ENCODE results near the gene FILIP1L. TPM values are rescaled to one million over a fixed set of nuclear protein-coding genes. Genes with fewer than 3 reads are reported as not detected.

Gene FILIP1L
- total RNA-seq, 3 donors from 2014 or later = 19.8 to 23.7 (median 23.3) TPM

- Histone ChIP-seq H3K4me3 (no peak overlapping the region), H3K36me3 (no peaks in the 10 kb centered on the region), H3K9me3 (no peaks in the 10 kb centered on the region), H3K27ac (no peak overlapping the region), H3K4me1 (peaks cover 0 to 3% of the 10 kb centered on the region in 2 donors), H3K27me3 (no peaks in the 10 kb centered on the region)
- DNase-seq (ENCODE audit: low spot score in 2 of 2) = no peak
- TF ChIP-seq POLR2AphosphoS5 (IDR thresholded peaks at IDR 0.05) (no peak), CTCF (IDR thresholded peaks at IDR 0.05) (no peak), POLR2A (IDR thresholded peaks at IDR 0.05) (no peak)
- intact Hi-C loops (cut with DNase I; ENCODE audit: low total_unique reads) = no loop called here
Observed at GRCh38 chr3:99863588-99863987, 250.7 kb downstream of the FILIP1L start.

- Histone ChIP-seq H3K27me3 (no peaks in the 10 kb centered on the region), H3K4me1 (peaks cover 0 to 3% of the 10 kb centered on the region in 2 donors), H3K27ac (peak overlapping the region in 1 of 2 donors; percentile 8), H3K4me3 (no peak overlapping the region), H3K9me3 (no peaks in the 10 kb centered on the region), H3K36me3 (no peaks in the 10 kb centered on the region)
- no peak for TF ChIP-seq CTCF (IDR thresholded peaks at IDR 0.05)
- no peak for TF ChIP-seq POLR2A (IDR thresholded peaks at IDR 0.05)
- TF ChIP-seq POLR2AphosphoS5 (IDR thresholded peaks at IDR 0.05) = no peak
- no peak for DNase-seq (ENCODE audit: low spot score in 2 of 2)
- intact Hi-C loops (cut with DNase I; ENCODE audit: low total_unique reads) = no loop called here
Observed at GRCh38 chr3:99863002-99863401, 251.3 kb downstream of the FILIP1L start.

- H3K4me3 ChIP-seq = no peak overlapping the region
- H3K27me3 ChIP-seq = no peaks in the 10 kb centered on the region
- no peaks in the 10 kb centered on the region for H3K9me3 ChIP-seq
- TF ChIP-seq CTCF (IDR thresholded peaks at IDR 0.05) (no peak), POLR2A (IDR thresholded peaks at IDR 0.05) (no peak), POLR2AphosphoS5 (IDR thresholded peaks at IDR 0.05) (no peak)
- peak overlapping the region in 1 of 2 donors; percentile 17 for H3K27ac ChIP-seq
- H3K4me1 ChIP-seq = peaks cover 0 to 3% of the 10 kb centered on the region in 2 donors
- intact Hi-C loops (cut with DNase I; ENCODE audit: low total_unique reads) = no loop called here
- DNase-seq (ENCODE audit: low spot score in 2 of 2) = no peak
- H3K36me3 ChIP-seq = no peaks in the 10 kb centered on the region
Observed at GRCh38 chr3:99862208-99862607, 252.1 kb downstream of the FILIP1L start.

- Histone ChIP-seq H3K9me3 (no peaks in the 10 kb centered on the region), H3K4me3 (no peak overlapping the region), H3K27ac (no peak overlapping the region), H3K4me1 (no peaks in the 10 kb centered on the region), H3K36me3 (no peaks in the 10 kb centered on the region), H3K27me3 (no peaks in the 10 kb centered on the region)
- no peak for DNase-seq (ENCODE audit: low spot score in 2 of 2)
- no peak for TF ChIP-seq POLR2A (IDR thresholded peaks at IDR 0.05)
- TF ChIP-seq POLR2AphosphoS5 (IDR thresholded peaks at IDR 0.05) = no peak
- no peak for TF ChIP-seq CTCF (IDR thresholded peaks at IDR 0.05)
- intact Hi-C loops (cut with DNase I; ENCODE audit: low total_unique reads) = no loop called here
Observed at GRCh38 chr3:99861216-99861615, 253.1 kb downstream of the FILIP1L start.

- Histone ChIP-seq H3K4me3 (no peak overlapping the region), H3K9me3 (no peaks in the 10 kb centered on the region), H3K36me3 (no peaks in the 10 kb centered on the region), H3K27me3 (no peaks in the 10 kb centered on the region), H3K4me1 (no peaks in the 10 kb centered on the region), H3K27ac (peak overlapping the region; percentile 21 to 35)
- TF ChIP-seq POLR2AphosphoS5 (IDR thresholded peaks at IDR 0.05) (no peak), CTCF (IDR thresholded peaks at IDR 0.05) (no peak), POLR2A (IDR thresholded peaks at IDR 0.05) (no peak)
- intact Hi-C loops (cut with DNase I; ENCODE audit: low total_unique reads) = no loop called here
- no peak for DNase-seq (ENCODE audit: low spot score in 2 of 2)
Observed at GRCh38 chr3:99859825-99860224, 254.5 kb downstream of the FILIP1L start.

All from breast epithelium (tissue), 4 donors.